ENCODE measurements around the gene MOB3B. TPM values are rescaled to one million over a fixed set of nuclear protein-coding genes. Genes with fewer than 3 reads are reported as not detected.

Gene MOB3B
- total and polyA plus RNA-seq, 10 of the 15 experiments (the other 5 are each of a cell fraction or from before 2014, with no cell fraction given) = 0.44 to 2.7 (median 0.91) TPM

DNA sequence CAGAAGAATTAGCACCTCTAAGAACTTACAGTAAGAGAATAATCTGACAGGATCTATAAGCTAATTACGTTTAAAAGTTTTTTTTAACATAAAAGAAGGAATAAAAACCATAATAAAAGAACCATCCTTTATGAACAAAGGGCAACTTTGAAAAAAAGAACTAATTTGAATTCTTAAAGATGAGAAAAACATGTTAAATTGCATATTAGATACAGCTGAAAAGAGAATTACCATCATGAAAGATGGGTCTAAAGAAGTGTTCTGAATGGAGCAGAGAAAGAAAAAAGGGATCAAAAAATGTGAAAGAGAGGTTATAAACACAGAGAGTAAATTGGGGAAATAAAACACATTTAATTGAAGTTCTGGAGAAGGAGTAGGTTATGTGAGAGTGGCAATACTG lies 51.3 kb downstream of the MOB3B start (continued):
- TF ChIP-seq, protein P1, sequence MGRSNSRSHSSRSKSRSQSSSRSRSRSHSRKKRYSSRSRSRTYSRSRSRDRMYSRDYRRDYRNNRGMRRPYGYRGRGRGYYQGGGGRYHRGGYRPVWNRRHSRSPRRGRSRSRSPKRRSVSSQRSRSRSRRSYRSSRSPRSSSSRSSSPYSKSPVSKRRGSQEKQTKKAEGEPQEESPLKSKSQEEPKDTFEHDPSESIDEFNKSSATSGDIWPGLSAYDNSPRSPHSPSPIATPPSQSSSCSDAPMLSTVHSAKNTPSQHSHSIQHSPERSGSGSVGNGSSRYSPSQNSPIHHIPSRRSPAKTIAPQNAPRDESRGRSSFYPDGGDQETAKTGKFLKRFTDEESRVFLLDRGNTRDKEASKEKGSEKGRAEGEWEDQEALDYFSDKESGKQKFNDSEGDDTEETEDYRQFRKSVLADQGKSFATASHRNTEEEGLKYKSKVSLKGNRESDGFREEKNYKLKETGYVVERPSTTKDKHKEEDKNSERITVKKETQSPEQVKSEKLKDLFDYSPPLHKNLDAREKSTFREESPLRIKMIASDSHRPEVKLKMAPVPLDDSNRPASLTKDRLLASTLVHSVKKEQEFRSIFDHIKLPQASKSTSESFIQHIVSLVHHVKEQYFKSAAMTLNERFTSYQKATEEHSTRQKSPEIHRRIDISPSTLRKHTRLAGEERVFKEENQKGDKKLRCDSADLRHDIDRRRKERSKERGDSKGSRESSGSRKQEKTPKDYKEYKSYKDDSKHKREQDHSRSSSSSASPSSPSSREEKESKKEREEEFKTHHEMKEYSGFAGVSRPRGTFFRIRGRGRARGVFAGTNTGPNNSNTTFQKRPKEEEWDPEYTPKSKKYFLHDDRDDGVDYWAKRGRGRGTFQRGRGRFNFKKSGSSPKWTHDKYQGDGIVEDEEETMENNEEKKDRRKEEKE (IDR thresholded peaks at IDR 0.05) = no peak
- TF ChIP-seq, protein P2, sequence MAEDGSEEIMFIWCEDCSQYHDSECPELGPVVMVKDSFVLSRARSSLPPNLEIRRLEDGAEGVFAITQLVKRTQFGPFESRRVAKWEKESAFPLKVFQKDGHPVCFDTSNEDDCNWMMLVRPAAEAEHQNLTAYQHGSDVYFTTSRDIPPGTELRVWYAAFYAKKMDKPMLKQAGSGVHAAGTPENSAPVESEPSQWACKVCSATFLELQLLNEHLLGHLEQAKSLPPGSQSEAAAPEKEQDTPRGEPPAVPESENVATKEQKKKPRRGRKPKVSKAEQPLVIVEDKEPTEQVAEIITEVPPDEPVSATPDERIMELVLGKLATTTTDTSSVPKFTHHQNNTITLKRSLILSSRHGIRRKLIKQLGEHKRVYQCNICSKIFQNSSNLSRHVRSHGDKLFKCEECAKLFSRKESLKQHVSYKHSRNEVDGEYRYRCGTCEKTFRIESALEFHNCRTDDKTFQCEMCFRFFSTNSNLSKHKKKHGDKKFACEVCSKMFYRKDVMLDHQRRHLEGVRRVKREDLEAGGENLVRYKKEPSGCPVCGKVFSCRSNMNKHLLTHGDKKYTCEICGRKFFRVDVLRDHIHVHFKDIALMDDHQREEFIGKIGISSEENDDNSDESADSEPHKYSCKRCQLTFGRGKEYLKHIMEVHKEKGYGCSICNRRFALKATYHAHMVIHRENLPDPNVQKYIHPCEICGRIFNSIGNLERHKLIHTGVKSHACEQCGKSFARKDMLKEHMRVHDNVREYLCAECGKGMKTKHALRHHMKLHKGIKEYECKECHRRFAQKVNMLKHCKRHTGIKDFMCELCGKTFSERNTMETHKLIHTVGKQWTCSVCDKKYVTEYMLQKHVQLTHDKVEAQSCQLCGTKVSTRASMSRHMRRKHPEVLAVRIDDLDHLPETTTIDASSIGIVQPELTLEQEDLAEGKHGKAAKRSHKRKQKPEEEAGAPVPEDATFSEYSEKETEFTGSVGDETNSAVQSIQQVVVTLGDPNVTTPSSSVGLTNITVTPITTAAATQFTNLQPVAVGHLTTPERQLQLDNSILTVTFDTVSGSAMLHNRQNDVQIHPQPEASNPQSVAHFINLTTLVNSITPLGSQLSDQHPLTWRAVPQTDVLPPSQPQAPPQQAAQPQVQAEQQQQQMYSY (CRISPR knock-in tag; IDR thresholded peaks at IDR 0.05) = no peak
- TF ChIP-seq, protein P3, sequence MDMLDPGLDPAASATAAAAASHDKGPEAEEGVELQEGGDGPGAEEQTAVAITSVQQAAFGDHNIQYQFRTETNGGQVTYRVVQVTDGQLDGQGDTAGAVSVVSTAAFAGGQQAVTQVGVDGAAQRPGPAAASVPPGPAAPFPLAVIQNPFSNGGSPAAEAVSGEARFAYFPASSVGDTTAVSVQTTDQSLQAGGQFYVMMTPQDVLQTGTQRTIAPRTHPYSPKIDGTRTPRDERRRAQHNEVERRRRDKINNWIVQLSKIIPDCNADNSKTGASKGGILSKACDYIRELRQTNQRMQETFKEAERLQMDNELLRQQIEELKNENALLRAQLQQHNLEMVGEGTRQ (IDR thresholded peaks at IDR 0.05; ENCODE audit: borderline replicate concordance, low read depth, low read length) = no peak
- TF ChIP-seq RFX5 (IDR thresholded peaks at IDR 0.05; ENCODE audit: low read depth, low read length) (no peak), POLR2AphosphoS2 (IDR thresholded peaks at IDR 0.05; ENCODE audit: low read depth, low read length) (no peak), BACH1 (IDR thresholded peaks at IDR 0.05; ENCODE audit: borderline replicate concordance) (no peak), FOXK2 (IDR thresholded peaks at IDR 0.05) (no peak), SUPT20H (IDR thresholded peaks at IDR 0.05; ENCODE audit: borderline replicate concordance, control insufficient read depth, low read depth, low read length) (no peak)
- TF ChIP-seq, protein P4, sequence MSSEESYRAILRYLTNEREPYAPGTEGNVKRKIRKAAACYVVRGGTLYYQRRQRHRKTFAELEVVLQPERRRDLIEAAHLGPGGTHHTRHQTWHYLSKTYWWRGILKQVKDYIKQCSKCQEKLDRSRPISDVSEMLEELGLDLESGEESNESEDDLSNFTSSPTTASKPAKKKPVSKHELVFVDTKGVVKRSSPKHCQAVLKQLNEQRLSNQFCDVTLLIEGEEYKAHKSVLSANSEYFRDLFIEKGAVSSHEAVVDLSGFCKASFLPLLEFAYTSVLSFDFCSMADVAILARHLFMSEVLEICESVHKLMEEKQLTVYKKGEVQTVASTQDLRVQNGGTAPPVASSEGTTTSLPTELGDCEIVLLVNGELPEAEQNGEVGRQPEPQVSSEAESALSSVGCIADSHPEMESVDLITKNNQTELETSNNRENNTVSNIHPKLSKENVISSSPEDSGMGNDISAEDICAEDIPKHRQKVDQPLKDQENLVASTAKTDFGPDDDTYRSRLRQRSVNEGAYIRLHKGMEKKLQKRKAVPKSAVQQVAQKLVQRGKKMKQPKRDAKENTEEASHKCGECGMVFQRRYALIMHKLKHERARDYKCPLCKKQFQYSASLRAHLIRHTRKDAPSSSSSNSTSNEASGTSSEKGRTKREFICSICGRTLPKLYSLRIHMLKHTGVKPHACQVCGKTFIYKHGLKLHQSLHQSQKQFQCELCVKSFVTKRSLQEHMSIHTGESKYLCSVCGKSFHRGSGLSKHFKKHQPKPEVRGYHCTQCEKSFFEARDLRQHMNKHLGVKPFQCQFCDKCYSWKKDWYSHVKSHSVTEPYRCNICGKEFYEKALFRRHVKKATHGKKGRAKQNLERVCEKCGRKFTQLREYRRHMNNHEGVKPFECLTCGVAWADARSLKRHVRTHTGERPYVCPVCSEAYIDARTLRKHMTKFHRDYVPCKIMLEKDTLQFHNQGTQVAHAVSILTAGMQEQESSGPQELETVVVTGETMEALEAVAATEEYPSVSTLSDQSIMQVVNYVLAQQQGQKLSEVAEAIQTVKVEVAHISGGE (CRISPR knock-in tag; IDR thresholded peaks at IDR 0.05) = no peak

Measured in GM12878 (cell line).